Stimulated activated CD4-positive, alpha-beta T cell treated with anti-CD3 and anti-CD28 coated beads, TNF-alpha, amount 100 ng/mL, for 1 hour (primary cell): ENCODE data around the gene CNPY1.
"Not testable (repeated sequence)": the region's sequence is repeated elsewhere in the genome, so short reads cannot be mapped to it uniquely, and the experiment has no call there.

Experiments used
- DNase-seq, 3 donors: peaks; one replicate each; pipeline ENCODE4 v3.0.0-alpha.2; 2020; ENCODE audit warnings: low read depth in 3 of 3, low spot score in 1 of 3

Gene CNPY1

DNA sequence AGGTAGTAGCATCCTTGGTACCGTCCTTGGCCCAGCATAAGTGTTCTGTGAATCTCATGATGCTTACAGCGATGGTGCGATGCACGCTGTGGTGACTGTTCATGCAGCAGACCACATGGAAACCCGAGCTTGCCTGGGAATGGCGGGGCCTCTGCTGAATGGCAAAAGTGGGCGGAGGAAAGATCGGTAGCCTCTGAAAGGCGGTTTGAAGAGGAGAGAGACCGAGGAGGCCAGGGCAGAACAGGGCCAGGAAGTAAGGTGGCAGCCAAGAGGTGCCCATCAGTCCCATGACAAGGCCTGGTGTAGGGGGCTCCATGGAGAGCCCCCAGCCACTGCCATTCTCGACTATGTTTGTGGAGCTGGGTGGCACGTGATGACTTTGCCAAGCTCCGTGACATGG lies 33.2 kb upstream of the CNPY1 start:
- no peak for DNase-seq

DNA sequence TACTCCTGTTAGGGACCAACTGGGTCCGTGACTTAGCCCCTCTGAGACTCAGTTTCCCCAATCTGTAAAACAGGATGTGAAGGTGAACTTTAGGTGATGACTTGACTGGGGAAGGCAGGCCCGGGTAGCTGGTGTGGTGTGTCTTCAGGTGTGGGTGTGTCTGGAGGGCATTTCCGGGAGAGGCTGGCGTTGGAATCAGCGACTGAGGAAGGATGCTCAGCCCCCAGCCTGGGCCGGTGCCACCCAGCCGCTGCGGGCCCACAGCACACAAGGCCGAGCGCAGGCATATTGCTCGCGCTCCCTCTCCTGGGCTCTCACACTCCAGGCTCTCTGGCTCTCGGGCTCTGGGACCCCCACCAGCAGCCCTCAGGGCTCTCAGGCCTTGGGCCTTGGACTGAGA lies 31.7 kb upstream of the CNPY1 start:
- no peak for DNase-seq

DNA sequence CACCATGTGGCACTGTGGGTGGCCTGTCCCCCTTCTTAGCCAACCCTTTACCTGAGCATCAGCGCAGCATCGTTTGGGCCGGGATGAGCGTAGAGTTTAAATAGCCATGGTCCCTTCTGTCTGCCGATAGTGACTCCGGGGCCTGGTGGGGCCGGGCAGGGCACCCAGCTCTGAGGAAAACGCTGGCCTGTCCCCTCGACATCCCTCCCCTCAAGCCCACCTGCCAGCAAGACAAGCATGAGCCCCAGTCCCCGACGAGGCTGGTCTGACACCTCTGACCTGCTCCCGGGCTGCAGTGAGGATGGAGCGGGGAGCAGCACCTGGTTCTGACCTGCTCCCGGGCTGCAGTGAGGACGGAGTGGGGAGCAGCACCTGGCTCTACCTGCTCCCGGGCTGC lies 31.1 kb upstream of the CNPY1 start:
- no peak for DNase-seq

- DNase-seq, result no peak
Observed at GRCh38 chr7:155576900-155577508, 30.6 kb upstream of the CNPY1 start.

DNA sequence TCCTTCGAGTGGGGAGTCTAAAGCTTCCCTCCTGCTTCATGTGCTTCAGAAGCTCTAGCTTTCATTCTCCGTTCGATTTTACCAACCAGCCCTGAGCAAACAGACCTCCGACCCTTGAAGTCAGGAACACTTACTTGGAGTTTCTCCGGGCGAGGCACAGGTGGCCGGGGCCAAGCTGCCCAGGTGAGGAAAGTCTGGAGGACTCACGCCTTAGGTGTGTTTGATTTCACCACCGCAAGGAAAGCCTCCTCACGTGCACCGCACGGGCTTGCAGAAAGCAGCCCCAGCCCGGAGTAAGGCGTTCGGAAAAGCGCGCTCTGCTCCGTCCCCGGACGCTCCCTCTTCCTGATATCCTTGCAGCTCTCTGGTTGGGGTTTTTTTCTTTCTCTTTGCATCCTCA lies 30.1 kb upstream of the CNPY1 start:
- no peak for DNase-seq

DNA sequence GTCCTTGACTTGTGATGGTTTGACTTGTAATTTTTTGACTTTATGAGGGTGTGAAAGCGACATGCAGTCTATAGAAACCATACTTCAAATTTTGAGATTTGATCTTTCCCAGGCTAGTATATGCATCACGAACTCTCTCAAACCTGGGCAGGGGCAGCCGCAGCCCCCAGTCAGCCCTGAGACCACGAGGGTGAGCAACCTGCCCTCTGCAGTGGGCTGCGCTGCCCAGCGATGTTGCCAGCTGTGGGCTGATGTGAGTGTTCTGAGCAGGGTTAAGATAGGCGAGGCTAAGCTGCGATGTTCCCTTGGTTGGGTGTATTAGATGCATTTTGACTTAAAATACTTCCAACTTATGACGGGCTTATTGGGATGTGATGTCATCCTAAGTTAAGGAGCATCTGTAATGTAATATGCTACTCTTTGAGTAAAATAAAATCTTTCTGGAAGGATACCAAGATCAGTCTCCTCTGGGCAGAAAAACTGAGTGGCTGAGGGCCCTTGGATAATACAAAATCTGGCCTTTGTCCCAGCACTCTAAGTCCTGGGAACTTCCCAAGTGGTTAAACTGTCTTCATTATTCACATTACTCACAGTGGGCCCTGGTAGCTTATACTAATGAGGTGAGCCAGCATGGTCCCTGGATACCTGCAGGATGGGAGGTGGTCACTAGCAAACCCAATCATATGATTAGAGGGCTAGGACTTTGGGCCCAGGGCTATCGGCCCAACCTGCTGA lies 28.4 kb upstream of the CNPY1 start:
- no peak for DNase-seq

- no peak for DNase-seq
Observed at GRCh38 chr7:155571581-155572345, 25.4 kb upstream of the CNPY1 start.

GRCh38 chr7:155570991-155571390 lies 24.6 kb upstream of the CNPY1 start:
- no peak for DNase-seq

- DNase-seq, result no peak
Observed at GRCh38 chr7:155570171-155570958, 24.0 kb upstream of the CNPY1 start.

DNA sequence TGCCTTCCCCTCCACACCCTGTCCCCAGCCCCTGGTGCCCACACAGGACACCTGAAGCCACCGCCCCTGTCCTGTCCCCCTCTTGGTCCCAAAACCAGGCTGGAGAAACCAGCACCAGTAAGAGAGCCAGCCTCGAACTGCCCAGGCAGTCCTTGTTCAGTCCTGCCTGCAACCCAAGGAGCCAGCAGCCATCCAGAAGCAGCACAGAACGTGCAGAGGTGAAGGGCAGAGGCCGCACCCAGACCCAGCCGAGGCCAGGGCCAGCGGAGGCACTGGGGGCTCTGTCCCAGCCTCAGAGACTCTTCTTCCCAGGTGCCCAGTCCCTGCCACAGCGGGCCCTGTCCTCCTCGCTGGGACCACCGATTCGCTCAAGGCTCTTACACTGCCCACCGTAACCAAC lies 23.3 kb upstream of the CNPY1 start:
- DNase-seq, result no peak

DNA sequence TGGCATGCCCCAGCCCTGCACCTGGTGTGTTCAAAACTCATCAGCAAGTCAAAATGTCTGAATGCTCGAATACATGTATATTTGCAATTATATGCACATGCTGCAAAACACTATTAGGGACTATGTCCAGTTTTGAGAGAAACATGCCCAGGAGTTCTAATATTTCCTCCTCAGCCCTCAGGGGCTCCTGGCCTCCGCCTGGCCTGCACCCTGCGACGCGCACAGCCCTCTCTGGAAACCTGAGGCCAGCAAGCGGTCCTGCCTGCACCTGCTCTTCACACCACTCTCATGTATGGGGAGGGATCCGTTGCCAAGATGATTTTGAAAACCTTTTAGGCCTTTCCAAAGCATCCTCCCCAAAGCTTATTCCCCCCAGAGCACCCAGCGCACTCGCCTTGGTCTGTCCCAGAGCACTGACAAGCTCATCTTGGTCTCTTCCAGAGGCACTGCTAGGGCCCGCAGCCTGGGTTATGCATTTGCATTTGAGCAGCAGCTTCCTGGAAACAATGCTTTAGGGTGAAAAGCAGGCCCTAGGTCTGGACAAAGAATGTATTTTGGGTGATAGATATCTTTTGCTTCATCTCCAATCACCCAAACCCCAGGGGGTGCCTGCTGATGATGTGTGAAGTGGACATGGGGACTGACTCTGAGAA lies 22.6 kb upstream of the CNPY1 start:
- DNase-seq, result no peak

- no peak for DNase-seq
Observed at GRCh38 chr7:155568333-155568660, 21.9 kb upstream of the CNPY1 start.

- DNase-seq, result no peak
Observed at GRCh38 chr7:155567646-155568332, 21.4 kb upstream of the CNPY1 start.

GRCh38 chr7:155566011-155566836 lies 19.9 kb upstream of the CNPY1 start:
- DNase-seq, result no peak

DNA sequence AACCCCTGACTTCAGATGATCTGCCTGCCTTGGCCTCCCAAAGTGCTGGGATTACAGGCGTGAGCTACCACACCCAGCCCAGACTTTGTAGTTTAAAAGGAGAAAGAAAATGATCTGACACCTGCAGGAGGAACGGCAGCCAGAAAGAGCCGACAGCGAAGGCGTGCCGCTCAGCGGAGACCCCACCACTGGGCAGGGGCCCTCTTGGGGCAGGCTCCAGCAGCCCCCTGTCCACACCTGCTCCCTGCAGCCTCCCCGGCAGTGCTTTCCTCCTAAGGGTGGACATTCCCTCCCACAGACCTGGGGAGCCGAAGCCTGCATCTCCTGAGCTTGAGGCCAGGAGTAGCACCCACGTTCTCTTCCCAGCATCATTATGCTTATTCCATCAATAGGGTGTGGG lies 19.2 kb upstream of the CNPY1 start:
- DNase-seq, result no peak

DNA sequence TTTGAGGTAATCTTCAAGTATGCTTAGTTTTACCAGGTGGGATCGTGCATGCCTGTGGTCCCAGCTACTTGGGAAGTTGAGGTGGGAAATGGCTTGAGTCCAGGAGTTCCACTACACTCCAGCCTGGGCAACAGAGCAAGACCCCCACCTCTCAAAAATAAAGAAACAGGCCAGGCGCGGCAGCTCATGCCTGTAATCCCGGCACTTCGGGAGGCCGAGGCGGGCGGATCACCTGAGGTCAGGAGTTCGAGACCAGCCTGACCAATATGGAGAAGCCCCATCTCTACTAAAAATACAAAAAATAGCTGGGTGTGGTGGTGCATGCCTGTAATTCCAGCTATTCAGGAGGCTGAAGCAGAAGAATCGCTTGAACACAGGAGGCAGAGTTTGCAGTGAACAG lies 16.6 kb upstream of the CNPY1 start:
- DNase-seq, result not testable (repeated sequence)

DNA sequence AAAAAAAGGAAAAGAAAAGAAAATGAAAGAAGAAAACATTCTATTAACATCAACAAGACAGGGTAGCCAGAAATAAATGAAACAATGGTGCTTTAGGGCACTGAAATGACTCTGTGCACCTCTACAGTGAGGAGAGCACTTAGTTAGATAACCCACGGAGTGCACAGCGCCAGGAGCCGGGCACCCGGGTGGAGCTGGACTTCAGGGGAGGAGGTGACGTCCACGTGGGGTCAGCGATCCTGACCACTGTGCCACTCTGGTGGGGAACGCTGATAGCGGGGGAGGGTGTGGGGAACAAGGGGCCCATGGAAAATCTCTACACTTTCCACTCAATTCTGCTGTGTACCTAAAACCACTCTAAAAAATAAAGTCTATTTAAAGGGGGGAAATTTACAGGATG lies 15.7 kb upstream of the CNPY1 start:
- DNase-seq, result no peak

DNA sequence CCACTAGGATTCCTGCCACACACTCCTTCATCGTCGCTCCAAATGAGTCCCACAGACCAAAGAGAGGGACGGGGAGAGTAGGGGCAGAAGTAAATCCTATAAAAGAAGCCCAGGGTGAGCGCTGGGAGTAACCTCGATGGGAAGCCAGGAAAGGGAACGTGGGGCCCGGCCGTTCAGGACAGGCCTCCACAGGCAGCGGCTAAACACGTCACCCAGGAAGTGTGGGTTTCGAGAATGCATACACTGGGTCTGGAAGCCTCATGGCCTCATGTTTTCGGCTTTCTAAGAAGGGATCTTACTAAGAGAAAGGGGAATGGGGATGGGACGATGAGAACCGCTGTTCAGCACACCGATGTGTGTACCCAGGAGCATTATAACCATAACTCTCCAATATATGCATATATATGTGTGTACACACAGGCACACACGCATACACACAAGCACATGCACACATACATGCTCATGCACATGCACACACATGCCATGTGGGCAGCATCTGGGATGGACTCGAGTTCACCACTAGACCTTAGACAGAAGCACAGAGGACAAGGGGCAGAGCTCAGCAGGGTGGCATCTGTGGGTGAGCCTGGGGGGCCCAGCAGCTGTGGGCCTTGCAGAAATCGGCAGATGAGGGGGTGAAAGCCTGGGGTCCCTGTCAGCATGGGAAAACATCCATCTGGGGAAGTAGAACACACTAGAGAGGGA lies 14.8 kb upstream of the CNPY1 start:
- no peak for DNase-seq

DNA sequence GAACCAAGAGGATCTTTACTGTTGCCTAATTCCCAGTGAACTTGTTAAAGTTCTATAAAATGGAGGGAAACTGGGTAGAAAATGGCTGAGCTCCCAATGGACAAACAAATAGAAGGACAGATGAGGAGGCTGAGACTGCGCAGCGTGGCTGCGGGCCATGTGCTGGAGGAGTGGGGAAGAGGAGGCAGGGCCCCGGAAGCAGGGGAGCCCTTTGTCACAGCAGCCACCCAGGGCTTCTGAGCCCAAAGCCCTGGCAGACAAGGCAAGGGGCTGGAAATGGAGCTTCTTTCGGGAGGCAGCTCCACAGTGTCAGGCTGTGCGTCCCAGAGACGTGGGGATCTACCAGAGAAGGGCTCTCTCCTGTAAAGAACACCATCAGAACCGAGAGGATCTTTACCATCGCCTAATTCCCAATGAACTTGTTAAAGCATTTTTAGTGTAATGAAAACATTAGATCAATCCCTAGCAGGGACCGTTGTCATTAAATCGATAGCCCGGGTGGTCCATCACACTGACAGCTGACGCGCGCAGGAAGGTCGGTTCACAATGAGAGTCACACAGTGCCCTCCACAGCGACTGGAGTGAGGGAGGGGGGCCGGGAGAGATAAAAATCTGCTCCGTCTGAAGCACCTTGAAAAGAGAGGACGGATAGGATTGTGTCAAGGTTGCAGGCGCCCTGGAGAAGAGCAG lies 14.0 kb upstream of the CNPY1 start:
- no peak for DNase-seq
